GM13977 (cell line): ENCODE results near the gene CFAP70.

Source experiments
- DNase-seq: peaks from one replicate; pipeline ENCODE4 v3.0.0; 2012; ENCODE audit warnings: low spot score
- in situ Hi-C: fragments of 300-500 bp; cut with MboI; formaldehyde crosslinking; loops from one replicate; pipeline ENCODE4 v1.12.0; 2022; ENCODE audit warnings: low sequenced_read_pairs, low pct_unique_long_range_greater_than_20kb, mixed read lengths, inconsistent platforms; ENCODE audit not compliant: unreplicated experiment
- TF ChIP-seq, protein P1 (sequence below): IDR thresholded peaks from 2 replicates; pipeline ENCODE4 v1.5.1; 2012; ENCODE audit warnings: mild to moderate bottlenecking, control low read depth; ENCODE audit not compliant: insufficient read depth; ENCODE audit errors: extremely low read depth, missing control alignments

Gene CFAP70

GRCh38 chr10:73287441-73287840 is 71.2 kb downstream of the CFAP70 start:
- TF ChIP-seq, protein P1, sequence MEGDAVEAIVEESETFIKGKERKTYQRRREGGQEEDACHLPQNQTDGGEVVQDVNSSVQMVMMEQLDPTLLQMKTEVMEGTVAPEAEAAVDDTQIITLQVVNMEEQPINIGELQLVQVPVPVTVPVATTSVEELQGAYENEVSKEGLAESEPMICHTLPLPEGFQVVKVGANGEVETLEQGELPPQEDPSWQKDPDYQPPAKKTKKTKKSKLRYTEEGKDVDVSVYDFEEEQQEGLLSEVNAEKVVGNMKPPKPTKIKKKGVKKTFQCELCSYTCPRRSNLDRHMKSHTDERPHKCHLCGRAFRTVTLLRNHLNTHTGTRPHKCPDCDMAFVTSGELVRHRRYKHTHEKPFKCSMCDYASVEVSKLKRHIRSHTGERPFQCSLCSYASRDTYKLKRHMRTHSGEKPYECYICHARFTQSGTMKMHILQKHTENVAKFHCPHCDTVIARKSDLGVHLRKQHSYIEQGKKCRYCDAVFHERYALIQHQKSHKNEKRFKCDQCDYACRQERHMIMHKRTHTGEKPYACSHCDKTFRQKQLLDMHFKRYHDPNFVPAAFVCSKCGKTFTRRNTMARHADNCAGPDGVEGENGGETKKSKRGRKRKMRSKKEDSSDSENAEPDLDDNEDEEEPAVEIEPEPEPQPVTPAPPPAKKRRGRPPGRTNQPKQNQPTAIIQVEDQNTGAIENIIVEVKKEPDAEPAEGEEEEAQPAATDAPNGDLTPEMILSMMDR = no peak
- no peak for DNase-seq
- in situ Hi-C loops = no loop called here

GRCh38 chr10:73281097-73281496 is 77.6 kb downstream of the CFAP70 start:
- no peak for DNase-seq
- TF ChIP-seq, protein P1 = no peak
- in situ Hi-C loops = no loop called here

DNA sequence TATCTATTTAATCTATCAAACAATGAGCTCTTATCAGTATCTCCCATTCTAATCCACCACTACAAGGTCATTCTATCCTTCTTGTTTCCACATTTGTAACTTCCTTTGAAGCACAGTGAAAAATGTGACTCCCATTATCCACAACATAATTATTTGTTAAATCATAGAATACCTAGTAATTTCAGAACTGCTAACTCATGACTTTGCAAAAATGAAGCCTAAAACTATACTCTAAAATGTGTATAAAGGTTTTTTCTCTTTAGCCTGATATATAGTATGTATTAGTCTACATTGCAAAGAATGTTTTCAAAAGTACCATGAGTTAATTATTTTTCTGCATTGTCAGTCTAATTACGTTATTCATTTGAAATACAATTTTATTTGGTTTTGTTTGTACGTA is 94.2 kb downstream of the CFAP70 start:
- in situ Hi-C loops = loop anchor here (25.0 kb wide), 1 partner anchor 373 kb away; the partner anchor contains the start of gene MYOZ1
- no peak for DNase-seq

GRCh38 chr10:73263693-73264347 is 94.8 kb downstream of the CFAP70 start:
- in situ Hi-C loops = loop anchor here (25.0 kb wide), 1 partner anchor 373 kb away; the partner anchor contains the start of gene MYOZ1
- TF ChIP-seq, protein P1 = peak; percentile 39
- peak; percentile 24 for DNase-seq

More for the DNA sequence above, 94.2 kb downstream of the CFAP70 start:
- TF ChIP-seq, protein P1 = no peak

DNA sequence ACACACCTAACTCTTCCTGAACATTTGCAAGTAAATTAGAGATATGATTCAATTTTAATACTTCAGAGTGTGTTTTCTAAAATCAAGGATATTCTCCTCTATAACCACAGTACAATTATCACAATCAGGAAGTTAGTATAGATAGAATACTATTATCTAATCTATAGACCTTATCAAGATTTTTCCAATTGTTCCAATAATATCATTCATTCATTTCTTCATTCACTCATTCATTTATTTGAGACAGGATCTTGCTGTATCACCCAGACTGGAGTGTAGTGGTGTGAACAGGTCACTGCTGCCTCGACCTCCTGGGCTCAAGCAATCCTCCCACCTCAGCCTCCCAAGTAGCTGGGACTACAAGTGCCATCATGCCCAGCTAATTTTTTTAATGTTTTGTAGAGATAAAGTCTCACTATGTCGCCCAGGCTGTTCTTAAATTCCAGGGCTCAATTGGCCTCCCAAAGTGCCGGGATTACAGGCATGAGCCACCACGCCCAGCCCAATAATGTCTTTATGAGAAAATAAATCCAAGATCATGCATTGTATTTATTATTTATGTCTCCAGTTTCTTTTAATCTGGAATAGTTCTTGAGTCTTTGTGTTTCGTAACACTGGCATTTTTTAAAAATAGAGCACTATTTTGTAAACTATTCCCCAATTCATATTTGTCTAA is 95.6 kb downstream of the CFAP70 start:
- TF ChIP-seq, protein P1 = no peak
- DNase-seq = no peak
- in situ Hi-C loops = loop anchor here (25.0 kb wide), 1 partner anchor 374 kb away; the partner anchor contains the start of gene MYOZ1

GRCh38 chr10:73262105-73262730 is 96.4 kb downstream of the CFAP70 start:
- in situ Hi-C loops = loop anchor here (25.0 kb wide), 1 partner anchor 375 kb away; the partner anchor contains the start of gene MYOZ1
- TF ChIP-seq, protein P1 = no peak
- no peak for DNase-seq
